Measurements from ENCODE around the gene TUBB8B. TPM values are rescaled to one million over a fixed set of nuclear protein-coding genes. Genes with fewer than 3 reads are reported as not detected.
"Not testable (repeated sequence)": the region's sequence is repeated elsewhere in the genome, so short reads cannot be mapped to it uniquely, and the experiment has no call there.

The TUBB8B gene
- total RNA-seq = 1 to 10 TPM in 1 of 4 donors, under 1 TPM in 1, not detected in 2; 0.40 to 5.8 TPM

- H3K27me3 ChIP-seq; H3K36me3 ChIP-seq; H3K9me3 ChIP-seq; H3K27ac ChIP-seq; H3K4me1 ChIP-seq; intact Hi-C loops (cut with DNase I); H3K4me3 ChIP-seq; DNase-seq: not testable (repeated sequence)
- WGBS, 2 donors = 82% methylated on average over 5 of the region's 37 CpGs; no CpG with 5 or more reads in 1 of the 2 donors
These were observed at the start of gene TUBB8B for GRCh38 chr18:49176-49665. TUBB8B (minus strand) TSS chr18:49615; CDS start chr18:49557, 58 bp downstream.

- DNase-seq; H3K4me1 ChIP-seq; intact Hi-C loops (cut with DNase I); H3K9me3 ChIP-seq; H3K27me3 ChIP-seq; H3K27ac ChIP-seq; H3K36me3 ChIP-seq; H3K4me3 ChIP-seq: not testable (repeated sequence)
- WGBS, 2 donors = 87 to 100% methylated on average over 3 to 6 of the region's 31 CpGs
These were observed 48.0 kb upstream of the TUBB8B start for GRCh38 chr18:97252-97914.

- H3K27ac ChIP-seq; DNase-seq; H3K36me3 ChIP-seq; intact Hi-C loops (cut with DNase I); H3K9me3 ChIP-seq; H3K4me1 ChIP-seq; H3K4me3 ChIP-seq; H3K27me3 ChIP-seq: not testable (repeated sequence)
- no CpG with 5 or more reads among the region's 20 CpGs for WGBS, 2 donors
These were observed 47.3 kb upstream of the TUBB8B start for GRCh38 chr18:96767-97131.

GRCh38 chr18:96101-96766 is 46.8 kb upstream of the TUBB8B start:
- WGBS, 2 donors = 67% methylated on average over 10 of the region's 37 CpGs; no CpG with 5 or more reads in 1 of the 2 donors
- H3K27ac ChIP-seq; H3K4me3 ChIP-seq; H3K9me3 ChIP-seq; H3K27me3 ChIP-seq; H3K4me1 ChIP-seq; H3K36me3 ChIP-seq; intact Hi-C loops (cut with DNase I); DNase-seq: not testable (repeated sequence)

GRCh38 chr18:95580-95979 is 46.2 kb upstream of the TUBB8B start:
- H3K27ac ChIP-seq; H3K36me3 ChIP-seq; H3K27me3 ChIP-seq; H3K9me3 ChIP-seq; H3K4me3 ChIP-seq; DNase-seq; intact Hi-C loops (cut with DNase I); H3K4me1 ChIP-seq: not testable (repeated sequence)
- 91 to 94% methylated on average over 8 to 10 of the region's 18 CpGs for WGBS, 2 donors

- WGBS, 2 donors = 60 to 68% methylated on average over 6 of the region's 6 CpGs
- not testable (repeated sequence) for H3K4me1 ChIP-seq
These were observed 44.5 kb upstream of the TUBB8B start for GRCh38 chr18:93897-94408.

GRCh38 chr18:91561-91960 is 42.1 kb upstream of the TUBB8B start:
- intact Hi-C loops (cut with DNase I); DNase-seq; H3K36me3 ChIP-seq; H3K27me3 ChIP-seq; H3K27ac ChIP-seq; H3K9me3 ChIP-seq; H3K4me3 ChIP-seq; H3K4me1 ChIP-seq: not testable (repeated sequence)
- WGBS, 2 donors = 73 to 86% methylated on average over 1 of the region's 1 CpG

More at GRCh38 chr18:93897-94408, 44.5 kb upstream of the TUBB8B start:
- H3K27ac ChIP-seq; H3K36me3 ChIP-seq; DNase-seq; H3K27me3 ChIP-seq; intact Hi-C loops (cut with DNase I); H3K4me3 ChIP-seq; H3K9me3 ChIP-seq: not testable (repeated sequence)

- not testable (repeated sequence) for H3K36me3 ChIP-seq, DNase-seq
- WGBS, 2 donors = 80 to 82% methylated on average over 16 to 17 of the region's 17 CpGs
These were observed 41.2 kb upstream of the TUBB8B start for GRCh38 chr18:90396-91193.

GRCh38 chr18:89124-89523 is 39.7 kb upstream of the TUBB8B start:
- H3K4me1 ChIP-seq; intact Hi-C loops (cut with DNase I); H3K27ac ChIP-seq; H3K36me3 ChIP-seq; DNase-seq; H3K4me3 ChIP-seq; H3K9me3 ChIP-seq; H3K27me3 ChIP-seq: not testable (repeated sequence)
- 40% methylated on average over 1 of the region's 6 CpGs; no CpG with 5 or more reads in 1 of the 2 donors for WGBS, 2 donors

More at GRCh38 chr18:90396-91193, 41.2 kb upstream of the TUBB8B start:
- H3K27me3 ChIP-seq; H3K27ac ChIP-seq; H3K4me3 ChIP-seq; intact Hi-C loops (cut with DNase I); H3K9me3 ChIP-seq; H3K4me1 ChIP-seq: not testable (repeated sequence)

- H3K4me3 ChIP-seq; H3K36me3 ChIP-seq; H3K4me1 ChIP-seq; H3K27me3 ChIP-seq; H3K9me3 ChIP-seq; DNase-seq; intact Hi-C loops (cut with DNase I); H3K27ac ChIP-seq: not testable (repeated sequence)
- WGBS, 2 donors = 76 to 86% methylated on average over 4 to 8 of the region's 12 CpGs
These were observed 35.4 kb upstream of the TUBB8B start for GRCh38 chr18:84801-85200.

- 78% methylated on average over 9 of the region's 11 CpGs for WGBS, 2 donors
- intact Hi-C loops (cut with DNase I) = not testable (repeated sequence)
These were observed 33.3 kb upstream of the TUBB8B start for GRCh38 chr18:82626-83209.

GRCh38 chr18:80881-81280 is 31.5 kb upstream of the TUBB8B start:
- intact Hi-C loops (cut with DNase I) = not testable (repeated sequence)

More at GRCh38 chr18:82626-83209, 33.3 kb upstream of the TUBB8B start:
- not testable (repeated sequence) for H3K9me3 ChIP-seq, H3K27ac ChIP-seq, H3K4me3 ChIP-seq, H3K36me3 ChIP-seq, H3K27me3 ChIP-seq, DNase-seq, H3K4me1 ChIP-seq

More at GRCh38 chr18:80881-81280, 31.5 kb upstream of the TUBB8B start:
- not testable (repeated sequence) for H3K27me3 ChIP-seq, H3K4me1 ChIP-seq, H3K36me3 ChIP-seq, H3K27ac ChIP-seq, H3K4me3 ChIP-seq, H3K9me3 ChIP-seq, DNase-seq
- WGBS, 2 donors = 43% methylated on average over 1 of the region's 2 CpGs; no CpG with 5 or more reads in 1 of the 2 donors
